Epithelial cell of esophagus (primary cell): Measurements from ENCODE around the gene NPTXR.
A peak's percentile ranks its signal among the peaks of the same experiment; 100 is the strongest.

ENCODE experiments used
- DNase-seq: peaks from one replicate; pipeline ENCODE4 v3.0.0; 2010; ENCODE audit warnings: low read depth
- H3K4me3 ChIP-seq: 2 replicates; pipeline ENCODE4 v1.5.1; 2011; ENCODE audit warnings: mild to moderate bottlenecking, low read length, control low read depth
- TF ChIP-seq, protein P1 (sequence below): IDR thresholded peaks from 2 replicates; pipeline ENCODE4 v1.5.1; 2011; ENCODE audit warnings: low read depth, mild to moderate bottlenecking, low read length, control low read depth, inconsistent platforms; ENCODE audit not compliant: insufficient read depth; ENCODE audit errors: missing control alignments

Gene NPTXR

DNA sequence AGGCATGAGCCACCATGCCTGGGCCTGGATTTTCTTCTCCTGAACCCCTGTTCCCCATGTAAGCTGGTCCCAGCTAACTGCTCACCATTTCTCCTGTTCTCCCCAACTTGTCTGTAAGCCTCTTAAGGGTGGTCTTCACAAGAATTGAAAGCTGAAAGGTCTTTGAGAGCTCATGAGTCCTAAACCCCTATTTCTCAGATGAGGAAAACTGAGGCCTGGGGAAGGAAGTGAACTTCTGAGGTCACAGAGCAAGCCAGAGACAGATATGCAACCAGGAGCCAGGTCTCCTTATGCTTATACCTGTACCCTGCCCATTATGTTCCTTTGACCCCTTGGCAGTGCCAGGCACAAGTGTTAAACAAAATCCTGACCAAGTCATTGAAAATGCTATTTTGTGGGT, 16.3 kb downstream of the NPTXR start:
- H3K4me3 ChIP-seq: no peak overlapping the region
- TF ChIP-seq, protein P1, sequence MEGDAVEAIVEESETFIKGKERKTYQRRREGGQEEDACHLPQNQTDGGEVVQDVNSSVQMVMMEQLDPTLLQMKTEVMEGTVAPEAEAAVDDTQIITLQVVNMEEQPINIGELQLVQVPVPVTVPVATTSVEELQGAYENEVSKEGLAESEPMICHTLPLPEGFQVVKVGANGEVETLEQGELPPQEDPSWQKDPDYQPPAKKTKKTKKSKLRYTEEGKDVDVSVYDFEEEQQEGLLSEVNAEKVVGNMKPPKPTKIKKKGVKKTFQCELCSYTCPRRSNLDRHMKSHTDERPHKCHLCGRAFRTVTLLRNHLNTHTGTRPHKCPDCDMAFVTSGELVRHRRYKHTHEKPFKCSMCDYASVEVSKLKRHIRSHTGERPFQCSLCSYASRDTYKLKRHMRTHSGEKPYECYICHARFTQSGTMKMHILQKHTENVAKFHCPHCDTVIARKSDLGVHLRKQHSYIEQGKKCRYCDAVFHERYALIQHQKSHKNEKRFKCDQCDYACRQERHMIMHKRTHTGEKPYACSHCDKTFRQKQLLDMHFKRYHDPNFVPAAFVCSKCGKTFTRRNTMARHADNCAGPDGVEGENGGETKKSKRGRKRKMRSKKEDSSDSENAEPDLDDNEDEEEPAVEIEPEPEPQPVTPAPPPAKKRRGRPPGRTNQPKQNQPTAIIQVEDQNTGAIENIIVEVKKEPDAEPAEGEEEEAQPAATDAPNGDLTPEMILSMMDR: no peak
- DNase-seq: no peak

DNA sequence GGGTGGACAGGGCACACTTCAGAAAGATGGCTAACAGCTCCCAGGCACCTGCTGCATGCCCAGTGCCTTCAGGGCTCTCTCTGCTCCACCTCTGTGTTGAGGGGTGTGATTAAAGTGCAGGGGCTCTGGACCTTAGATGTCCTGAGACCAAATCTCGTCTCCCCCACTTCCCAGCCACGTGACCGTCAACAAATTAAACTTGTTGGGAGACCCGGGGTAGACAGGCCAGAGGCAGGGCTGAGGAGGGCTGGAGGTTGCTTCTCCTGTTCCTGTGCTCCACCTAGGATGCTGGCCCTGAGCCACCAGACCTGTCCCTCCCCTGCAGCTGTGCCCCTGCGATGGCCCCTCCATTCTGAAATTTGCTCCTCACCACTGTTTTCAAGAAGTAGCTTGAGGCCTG, 17.0 kb downstream of the NPTXR start:
- H3K4me3 ChIP-seq: no peak overlapping the region
- TF ChIP-seq, protein P1: no peak
- no peak for DNase-seq

DNA sequence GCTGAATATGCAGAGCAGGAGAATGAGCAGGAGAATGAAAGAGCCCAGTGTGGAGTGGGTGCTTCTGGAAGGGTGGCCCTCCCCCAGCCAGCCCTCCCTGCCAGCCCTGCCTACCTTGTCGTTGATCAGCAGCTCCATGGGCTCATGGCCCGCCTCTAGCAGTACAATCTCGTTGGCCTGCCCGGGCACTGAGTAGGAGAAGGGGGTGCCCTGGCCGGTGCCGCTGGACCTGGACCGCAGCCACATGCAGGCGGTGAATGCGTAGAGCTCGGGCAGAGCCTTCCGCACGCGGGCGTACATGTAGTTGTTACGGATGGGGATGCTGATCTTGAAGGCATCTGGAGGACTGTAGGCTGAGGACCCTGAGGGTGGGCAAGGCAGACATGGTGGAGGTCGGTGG, 17.4 kb downstream of the NPTXR start:
- no peak for DNase-seq
- TF ChIP-seq, protein P1: no peak
- H3K4me3 ChIP-seq: no peak overlapping the region

DNA sequence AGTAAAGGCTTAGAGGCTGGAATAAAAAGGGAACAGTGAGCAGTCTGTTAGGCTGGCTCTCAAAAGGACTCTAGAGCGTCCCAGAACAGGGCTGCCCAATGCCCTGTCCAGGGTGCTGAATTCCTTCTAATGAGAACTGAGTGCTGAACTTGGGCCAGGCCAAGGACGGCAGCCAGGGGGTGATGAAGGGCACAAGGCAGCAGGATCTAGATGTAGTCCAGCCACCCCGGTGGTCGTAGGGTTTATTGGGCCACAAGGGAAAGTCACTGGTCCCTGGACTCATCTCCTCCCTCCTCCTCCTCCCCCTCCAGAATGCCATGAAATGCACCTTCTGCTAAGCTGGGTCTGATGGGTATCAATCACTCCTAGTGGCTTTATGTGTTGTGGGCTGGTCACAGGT, 19.2 kb downstream of the NPTXR start:
- TF ChIP-seq, protein P1: peak; percentile 35
- peak; percentile 75 for DNase-seq
- H3K4me3 ChIP-seq: no peak overlapping the region

DNA sequence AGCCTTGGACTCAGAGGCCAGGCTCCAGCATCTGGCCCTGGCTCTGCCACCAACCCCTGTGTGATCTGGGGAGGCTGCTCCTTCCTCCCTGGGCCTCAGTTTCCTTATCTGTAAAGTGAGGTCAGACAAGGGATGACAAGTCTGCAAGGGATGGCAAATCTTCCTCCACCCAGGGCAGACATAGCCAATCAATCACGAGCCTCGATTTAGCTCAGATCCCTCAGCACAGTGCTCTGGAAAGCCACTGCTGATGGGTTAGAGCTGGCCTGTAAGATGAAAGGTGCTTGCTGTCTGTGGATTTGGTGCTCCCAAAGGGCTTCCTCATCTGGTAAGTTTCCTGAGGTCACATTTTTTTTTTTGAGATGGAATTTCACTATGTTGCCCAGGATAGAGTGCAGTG, 20.2 kb downstream of the NPTXR start:
- TF ChIP-seq, protein P1: no peak
- no peak overlapping the region for H3K4me3 ChIP-seq
- DNase-seq: no peak

DNA sequence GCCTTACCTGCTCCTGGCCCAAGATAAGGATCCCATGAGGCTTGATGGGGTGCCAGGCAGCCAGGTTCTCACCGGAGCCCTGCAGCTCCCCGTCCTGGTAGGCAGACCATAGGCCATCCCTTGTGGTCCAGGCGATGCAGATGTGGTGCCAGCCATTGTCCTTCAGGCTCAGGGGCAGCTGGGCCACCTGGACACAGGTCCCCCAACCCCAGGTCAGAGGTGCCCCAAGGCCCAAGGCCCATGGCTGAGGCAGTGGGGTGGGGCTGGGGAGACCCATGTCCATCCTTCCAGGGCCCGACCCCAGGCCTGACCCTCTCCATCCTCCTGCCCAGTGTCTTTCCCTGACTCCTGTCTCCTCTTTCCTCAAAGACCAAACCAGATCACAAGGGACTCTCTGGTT, 20.8 kb downstream of the NPTXR start:
- H3K4me3 ChIP-seq: no peak overlapping the region
- DNase-seq: no peak
- TF ChIP-seq, protein P1: no peak

DNA sequence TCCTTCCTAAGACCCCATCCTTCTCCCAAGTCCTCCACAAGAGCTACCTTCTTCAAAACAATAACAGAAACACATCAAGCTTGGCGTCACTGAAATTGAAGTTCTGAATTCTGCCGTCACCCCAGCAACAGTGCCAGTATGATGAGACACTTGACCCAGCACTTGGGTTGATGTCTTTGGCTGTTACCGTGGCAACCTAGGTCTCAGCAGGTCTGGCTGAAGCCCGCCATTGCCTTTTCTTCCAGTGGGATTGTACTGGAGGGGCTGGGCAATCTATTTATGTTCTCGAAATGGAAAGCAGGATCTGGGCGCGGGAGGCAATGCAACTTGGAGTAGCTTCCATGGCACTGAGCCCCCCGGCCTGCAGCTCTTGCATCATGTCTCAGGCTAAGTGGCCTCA, 23.8 kb downstream of the NPTXR start:
- DNase-seq: no peak
- H3K4me3 ChIP-seq: no peak overlapping the region
- TF ChIP-seq, protein P1: no peak
